GM19397 (cell line): Measurements from ENCODE around the gene MUC5B.
"Not testable (repeated sequence)": the region's sequence is repeated elsewhere in the genome, so short reads cannot be mapped to it uniquely, and the experiment has no call there.

ENCODE experiments used
- ATAC-seq: cut with Tn5 transposase; IDR thresholded peaks from one replicate; pipeline ENCODE4 v1.9.1; 2021; ENCODE audit warnings: mild to moderate bottlenecking, moderate library complexity; ENCODE audit not compliant: unreplicated experiment

MUC5B gene

DNA sequence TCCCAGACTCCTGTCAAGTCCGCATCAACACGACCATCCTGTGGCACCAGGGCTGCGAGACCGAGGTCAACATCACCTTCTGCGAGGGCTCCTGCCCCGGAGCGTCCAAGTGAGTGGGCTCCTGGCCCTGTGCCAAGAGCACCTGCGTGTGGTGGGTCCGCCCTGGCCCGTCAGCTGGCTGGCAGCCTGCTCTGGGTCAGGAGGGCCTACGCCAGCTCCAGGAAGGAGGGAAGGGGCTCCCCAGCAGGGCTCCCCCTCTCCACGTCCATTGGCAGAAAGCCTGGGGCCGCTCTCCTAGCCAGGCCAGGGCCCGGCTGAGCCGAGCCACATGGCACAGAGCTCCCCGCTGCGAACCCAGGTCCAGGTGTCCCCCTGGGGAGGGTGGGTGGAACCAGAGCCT is 37.8 kb downstream of the MUC5B start:
- ATAC-seq: no peak

DNA sequence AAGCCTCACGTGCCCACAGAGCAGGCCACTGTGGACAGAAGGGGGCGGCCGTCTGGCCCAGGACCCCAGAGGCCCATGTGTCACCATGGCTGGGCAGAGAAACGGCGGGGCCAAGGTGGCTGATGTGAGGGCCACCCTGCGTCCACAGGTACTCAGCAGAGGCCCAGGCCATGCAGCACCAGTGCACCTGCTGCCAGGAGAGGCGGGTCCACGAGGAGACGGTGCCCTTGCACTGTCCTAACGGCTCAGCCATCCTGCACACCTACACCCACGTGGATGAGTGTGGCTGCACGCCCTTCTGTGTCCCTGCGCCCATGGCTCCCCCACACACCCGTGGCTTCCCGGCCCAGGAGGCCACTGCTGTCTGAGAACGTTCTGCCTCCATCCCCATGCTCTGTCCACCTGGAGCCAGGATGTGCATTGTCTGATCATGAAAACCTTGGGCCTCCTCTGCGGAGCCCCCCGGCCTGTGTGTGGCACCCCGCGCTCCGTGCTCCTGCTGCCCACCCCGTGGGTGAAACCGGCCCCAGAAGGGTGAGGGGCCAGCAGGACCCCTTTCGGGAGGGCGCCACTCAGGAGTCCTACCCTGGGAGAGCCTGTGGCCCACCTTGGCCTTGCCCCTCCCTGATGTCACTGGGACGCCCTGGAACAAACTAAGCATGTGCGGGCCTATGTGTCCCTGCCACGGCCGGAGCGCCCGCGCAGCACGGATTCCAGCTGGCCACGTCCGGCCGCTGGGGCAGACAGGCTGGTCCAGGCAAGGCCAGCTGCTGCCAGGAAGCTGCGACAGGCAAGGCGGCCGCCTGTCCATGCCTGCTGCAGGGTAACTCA is 38.6 kb downstream of the MUC5B start:
- no peak for ATAC-seq

GRCh38 chr11:1262172-1263006 is 39.5 kb downstream of the MUC5B start:
- peak; percentile 74 for ATAC-seq

- ATAC-seq: no peak
Measured at GRCh38 chr11:1263010-1263409, 40.1 kb downstream of the MUC5B start.

GRCh38 chr11:1264444-1264843 is 41.6 kb downstream of the MUC5B start:
- ATAC-seq: not testable (repeated sequence)

GRCh38 chr11:1265480-1265879 is 42.6 kb downstream of the MUC5B start:
- ATAC-seq: not testable (repeated sequence)

- ATAC-seq: not testable (repeated sequence)
Measured at GRCh38 chr11:1266976-1267375, 44.1 kb downstream of the MUC5B start.

DNA sequence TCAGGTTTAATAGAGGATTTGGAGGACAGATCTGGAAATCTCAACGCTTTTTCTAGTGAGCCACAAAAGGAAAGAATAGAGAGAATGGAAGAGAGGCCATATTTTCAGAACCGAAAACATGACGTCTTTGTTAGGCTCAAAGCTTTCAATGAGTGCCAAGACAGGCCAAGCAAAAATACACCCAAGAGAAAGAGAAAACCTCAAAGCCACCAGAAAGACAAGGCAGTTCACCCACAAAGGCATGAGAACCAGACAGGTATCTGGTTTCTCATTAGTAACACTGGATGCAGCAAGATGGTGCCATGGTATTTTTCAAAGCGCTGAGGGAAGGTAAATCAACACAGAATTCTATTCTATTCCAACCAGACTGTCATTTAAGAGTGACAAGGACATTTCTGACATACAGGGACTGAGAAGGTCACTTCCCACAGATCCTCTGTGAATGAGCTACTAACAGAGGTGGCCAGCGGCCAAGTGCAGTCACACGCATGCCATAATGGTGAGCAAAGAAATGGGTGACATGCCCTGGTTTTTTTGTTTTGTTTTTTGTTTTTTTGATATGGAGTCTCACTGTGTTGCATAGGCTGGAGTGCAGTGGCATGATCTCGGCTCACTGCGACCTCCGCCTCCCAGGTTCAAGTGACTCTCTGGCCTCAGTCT is 44.7 kb downstream of the MUC5B start:
- ATAC-seq: no peak

DNA sequence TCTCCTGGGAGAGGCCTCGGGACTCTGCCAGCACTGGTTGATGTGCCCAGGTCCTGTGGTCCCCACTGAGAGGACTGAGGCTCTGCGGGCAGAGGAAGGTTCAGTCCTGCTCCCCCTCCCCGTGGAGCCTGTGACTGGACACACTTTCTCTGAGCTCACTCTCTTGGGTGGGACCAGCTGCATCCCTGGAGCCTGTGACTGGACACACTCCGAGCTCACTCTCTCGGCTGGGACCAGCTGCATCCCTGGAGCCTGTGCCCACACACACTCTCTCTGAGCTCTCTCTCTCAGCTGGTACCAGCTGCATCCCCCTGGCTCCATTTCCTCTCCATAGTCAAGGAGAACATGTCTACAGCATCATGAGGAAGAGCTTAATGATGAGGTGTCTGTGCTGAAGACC is 47.1 kb downstream of the MUC5B start:
- ATAC-seq: no peak

DNA sequence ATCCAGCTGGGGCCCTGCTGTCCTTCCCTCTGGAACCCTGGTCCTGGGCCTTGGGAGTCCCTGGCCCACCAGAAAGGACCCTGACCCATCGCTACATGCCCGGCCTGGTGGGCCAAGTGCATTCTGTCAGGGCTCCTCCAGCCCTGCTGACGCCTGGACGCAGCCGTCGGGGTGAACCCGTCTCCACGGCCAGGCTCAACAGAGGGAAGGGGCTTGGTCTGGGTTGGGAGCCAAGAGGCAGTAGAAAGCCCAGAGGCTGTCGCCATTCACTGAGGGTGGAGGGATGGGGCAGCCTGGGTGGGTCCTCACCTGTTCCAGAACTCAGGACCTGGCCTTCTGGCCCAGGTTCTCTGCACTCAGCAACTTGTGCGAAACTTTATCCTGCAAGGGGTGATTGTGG is 47.6 kb downstream of the MUC5B start:
- no peak for ATAC-seq

DNA sequence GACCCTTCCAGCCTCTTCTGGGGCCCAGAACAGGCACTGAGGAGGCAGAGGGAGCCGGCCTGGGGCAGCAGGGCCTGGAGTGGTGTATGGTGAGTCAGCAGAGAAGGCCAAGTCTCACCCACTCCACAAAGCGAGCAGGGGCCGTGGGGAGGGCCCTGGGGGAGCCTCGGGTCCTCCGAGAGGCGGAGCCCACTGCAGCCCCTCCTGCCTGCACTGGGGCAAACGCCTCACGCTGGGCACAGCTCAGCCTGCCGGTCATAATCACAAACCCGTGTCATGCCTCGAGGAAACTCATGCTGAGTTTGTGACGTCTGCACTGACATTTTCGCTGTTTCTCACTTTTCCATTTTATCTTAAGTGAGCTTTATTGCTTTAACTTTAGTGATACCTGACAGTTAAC is 48.1 kb downstream of the MUC5B start:
- no peak for ATAC-seq

DNA sequence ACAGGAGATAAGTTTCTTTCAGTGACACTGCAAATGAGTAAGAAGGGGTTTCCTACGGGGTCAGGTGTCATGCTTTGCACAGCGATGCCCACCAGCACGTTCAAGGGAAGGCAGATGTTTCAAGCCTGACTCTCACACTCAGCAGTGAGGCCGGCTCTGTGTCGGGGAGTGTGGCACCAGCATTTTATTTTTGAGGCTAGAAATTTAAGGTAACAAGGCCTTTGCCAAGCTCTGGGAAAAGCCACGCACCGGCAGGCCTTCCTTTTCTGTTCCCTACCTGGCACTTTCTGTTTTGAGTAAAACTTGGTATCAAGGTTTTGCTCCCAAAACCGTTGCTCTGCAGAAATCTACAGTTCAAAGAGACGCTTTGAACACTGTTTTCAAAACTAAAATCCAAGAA is 48.5 kb downstream of the MUC5B start:
- no peak for ATAC-seq

GRCh38 chr11:1271927-1272326 is 49.1 kb downstream of the MUC5B start:
- ATAC-seq: no peak

GRCh38 chr11:1272531-1272930 is 49.7 kb downstream of the MUC5B start:
- ATAC-seq: no peak

- no peak for ATAC-seq
Measured at GRCh38 chr11:1274501-1274900, 51.6 kb downstream of the MUC5B start.

GRCh38 chr11:1275021-1275420 is 52.2 kb downstream of the MUC5B start:
- no peak for ATAC-seq

DNA sequence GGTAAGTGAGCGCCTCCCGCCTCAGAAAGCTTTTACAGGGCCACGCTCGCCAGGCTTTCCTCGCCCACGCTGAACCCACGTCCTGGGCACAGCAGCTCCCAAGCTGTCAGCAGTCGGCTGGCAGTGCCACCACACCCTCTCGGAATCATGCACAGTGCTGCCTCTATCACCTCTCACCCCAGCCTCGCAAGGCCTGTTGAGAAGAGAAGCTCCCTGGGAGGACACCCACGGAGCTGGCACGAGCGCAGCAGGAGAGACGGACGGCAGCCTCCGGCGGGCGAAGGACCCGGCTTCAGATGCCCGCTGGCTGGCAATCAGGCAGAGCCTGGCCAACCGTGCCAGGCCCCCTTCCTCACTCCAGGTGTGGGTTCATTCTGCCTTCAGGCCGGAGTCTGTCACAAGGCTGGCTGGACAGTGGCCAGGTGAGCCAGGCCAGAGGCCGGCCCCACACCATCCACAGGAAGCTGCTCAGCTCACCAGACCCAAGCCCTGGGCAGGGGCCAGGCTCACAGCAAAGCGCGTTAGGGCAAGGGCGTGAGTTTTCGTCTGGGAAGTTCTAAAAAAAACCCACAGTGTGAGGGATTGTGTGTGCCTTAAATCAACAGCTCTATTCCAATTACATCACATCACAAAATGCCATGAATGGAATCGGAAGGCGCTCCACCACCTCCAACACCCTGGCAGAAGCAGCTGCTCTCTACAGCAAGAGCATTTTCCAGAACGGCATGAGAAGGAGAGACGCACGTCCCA is 53.4 kb downstream of the MUC5B start:
- ATAC-seq: no peak

DNA sequence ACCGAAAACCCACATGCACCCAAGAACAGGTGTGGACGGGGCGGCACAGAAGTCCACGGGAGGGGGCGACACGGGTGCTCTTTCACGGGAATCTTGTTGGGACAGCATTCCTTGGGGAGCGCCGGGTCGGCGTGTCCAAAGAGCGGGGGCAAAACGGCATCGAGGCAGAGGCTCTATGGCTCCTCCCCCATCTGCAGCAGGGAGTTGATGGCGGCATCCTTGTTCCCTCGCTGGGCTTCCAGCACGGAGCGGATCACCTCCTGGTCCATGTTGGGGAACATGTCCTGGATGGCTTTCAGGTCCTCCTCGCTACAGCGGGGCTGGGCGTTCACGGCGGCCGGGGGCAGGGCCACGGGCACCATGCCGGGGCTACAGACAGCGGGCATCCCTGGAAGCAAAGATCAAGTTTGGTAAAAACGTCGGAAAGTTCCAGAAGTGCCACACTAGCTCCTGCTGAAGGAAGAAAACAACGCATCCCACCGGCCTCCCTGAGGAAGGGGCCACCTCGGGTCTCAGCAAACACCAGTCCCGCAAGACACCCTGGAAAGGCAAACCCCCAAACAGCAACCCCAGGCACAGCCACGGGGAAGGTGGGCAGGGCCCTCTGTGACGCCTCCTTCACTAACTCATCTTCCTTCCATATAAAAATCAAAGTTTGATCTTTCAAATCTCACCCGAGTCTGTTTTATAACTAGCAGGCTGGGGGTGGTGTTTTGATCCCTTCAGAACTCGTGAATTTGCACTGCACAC is 54.2 kb downstream of the MUC5B start:
- ATAC-seq: no peak

DNA sequence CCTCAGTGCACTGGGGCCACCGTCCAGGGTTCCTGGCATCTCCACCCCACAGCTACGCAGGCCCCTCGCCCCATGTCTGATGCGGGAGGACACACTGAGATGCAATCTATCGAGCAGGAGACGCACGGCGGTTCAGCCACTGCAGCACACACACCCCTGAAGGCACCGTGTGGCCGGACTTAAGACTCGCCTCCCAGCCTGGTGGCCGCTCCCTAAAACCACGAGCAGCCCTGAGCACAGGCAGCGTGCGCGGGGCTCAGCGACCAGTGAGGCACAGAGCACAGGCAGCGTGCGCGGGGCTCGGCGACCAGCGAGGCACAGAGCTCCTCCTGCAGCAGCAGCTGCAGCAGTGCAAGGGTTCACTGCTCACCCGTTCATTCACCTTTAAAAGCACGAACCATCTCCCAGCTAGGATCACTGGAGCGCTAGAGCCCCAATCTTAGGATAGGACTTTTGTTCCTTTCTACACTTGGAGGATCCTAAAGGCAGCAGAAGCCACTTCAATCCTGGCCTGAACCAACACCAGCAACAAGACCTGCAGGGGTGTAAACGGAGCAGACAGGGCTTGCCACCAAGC is 55.2 kb downstream of the MUC5B start:
- ATAC-seq: no peak
